Measurements from ENCODE around the gene OST4.

- no peak for TF ChIP-seq CTCF (IDR thresholded peaks at IDR 0.05)
- TF ChIP-seq POLR2A (IDR thresholded peaks at IDR 0.05), result no peak
- no peak for TF ChIP-seq EP300 (IDR thresholded peaks at IDR 0.05)
Measured at GRCh38 chr2:27100036-27100435, 28.6 kb upstream of the OST4 start.

Data from sigmoid colon (tissue), 4 donors.